Ramos (cell line): ENCODE measurements around the gene EXOC6B.
"Not testable (repeated sequence)": the region's sequence is repeated elsewhere in the genome, so short reads cannot be mapped to it uniquely, and the experiment has no call there.

Source experiments
- in situ Hi-C: fragments of 300-500 bp; cut with MboI; formaldehyde crosslinking; loops from one replicate; pipeline ENCODE4 v1.14.3; 2022; ENCODE audit warnings: low sequenced_read_pairs; ENCODE audit not compliant: unreplicated experiment

EXOC6B gene

DNA sequence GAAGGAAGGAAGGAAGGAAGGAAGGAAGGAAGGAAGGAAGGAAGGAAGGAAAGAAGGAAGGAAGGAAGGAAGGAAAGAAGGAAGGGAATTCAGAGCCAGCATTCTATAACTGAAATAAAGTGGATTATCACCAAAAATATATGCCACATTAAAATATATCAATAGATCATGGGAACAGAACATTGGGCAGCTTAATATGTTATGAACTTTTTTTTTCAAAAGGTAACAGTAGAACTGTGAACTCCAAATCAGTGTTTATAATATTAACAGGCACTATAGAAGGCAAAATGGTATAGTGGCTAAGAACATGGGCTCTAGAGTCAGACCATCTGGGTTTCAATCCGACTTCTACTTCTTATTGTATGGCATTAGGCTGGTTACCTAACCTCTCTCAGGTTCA, 313.5 kb downstream of the EXOC6B start:
- in situ Hi-C loops: no loop called here

GRCh38 chr2:72511906-72512305, 313.9 kb downstream of the EXOC6B start:
- in situ Hi-C loops: no loop called here

- in situ Hi-C loops: no loop called here
Measured at GRCh38 chr2:72497763-72498162, 328.1 kb downstream of the EXOC6B start.

- in situ Hi-C loops: no loop called here
Measured at GRCh38 chr2:72496479-72496878, 329.4 kb downstream of the EXOC6B start.

DNA sequence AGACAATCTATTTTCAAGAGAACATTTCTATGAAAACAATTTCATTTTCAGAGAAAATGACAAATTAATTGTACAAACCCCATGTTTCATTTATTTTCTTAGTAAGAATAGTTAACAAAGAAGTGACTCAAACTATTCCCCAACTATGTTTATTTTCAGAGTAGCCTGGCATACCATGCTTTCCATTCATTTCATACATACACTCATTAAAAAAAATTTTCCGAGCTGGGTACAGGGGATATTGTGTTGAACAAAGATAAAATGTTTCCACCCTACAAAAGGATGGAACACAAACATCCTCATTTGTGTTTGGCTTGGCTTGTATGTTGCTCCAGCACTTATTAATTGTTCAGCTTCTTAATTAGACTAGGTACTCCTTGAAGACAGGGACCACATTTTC, 331.4 kb downstream of the EXOC6B start:
- in situ Hi-C loops: no loop called here

GRCh38 chr2:72484622-72485021, 341.2 kb downstream of the EXOC6B start:
- in situ Hi-C loops: not testable (repeated sequence)

- in situ Hi-C loops: no loop called here
Measured at GRCh38 chr2:72483346-72483745, 342.5 kb downstream of the EXOC6B start.

- in situ Hi-C loops: no loop called here
Measured at GRCh38 chr2:72475246-72475645, 350.6 kb downstream of the EXOC6B start.

DNA sequence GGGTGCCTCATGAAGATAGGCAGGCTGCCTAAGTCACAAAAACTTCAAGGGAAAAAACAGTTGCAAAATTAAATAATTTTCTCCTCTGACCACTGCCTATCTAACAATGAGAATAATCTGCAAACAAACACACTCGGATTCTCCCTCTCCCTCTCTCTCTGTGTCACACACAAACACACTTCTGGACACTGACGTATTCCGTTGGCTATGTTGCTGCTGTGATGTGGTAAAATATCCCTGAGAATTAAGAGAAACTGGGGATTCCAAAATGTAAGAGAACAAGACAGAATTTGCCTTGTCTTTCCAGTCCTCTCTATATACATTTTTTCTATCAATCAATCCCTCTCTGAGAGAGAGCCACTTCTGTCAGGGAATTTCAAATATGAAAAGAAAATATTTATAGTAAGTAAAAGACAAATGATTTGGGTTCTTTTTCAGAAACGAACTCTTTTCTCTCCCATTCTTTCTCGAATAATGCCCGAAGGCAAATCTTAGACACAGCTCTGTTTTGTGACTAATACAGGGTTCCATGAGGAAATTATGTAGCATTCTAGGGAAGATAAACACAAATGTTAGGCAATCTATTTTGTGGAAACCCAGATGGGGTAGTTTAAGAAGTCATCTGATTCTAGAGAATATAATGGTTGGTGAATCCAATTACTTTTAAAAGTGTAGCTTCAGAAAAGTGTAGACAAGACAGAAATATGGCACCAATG, 367.9 kb downstream of the EXOC6B start:
- in situ Hi-C loops: no loop called here

GRCh38 chr2:72454189-72454588, 371.6 kb downstream of the EXOC6B start:
- in situ Hi-C loops: no loop called here

DNA sequence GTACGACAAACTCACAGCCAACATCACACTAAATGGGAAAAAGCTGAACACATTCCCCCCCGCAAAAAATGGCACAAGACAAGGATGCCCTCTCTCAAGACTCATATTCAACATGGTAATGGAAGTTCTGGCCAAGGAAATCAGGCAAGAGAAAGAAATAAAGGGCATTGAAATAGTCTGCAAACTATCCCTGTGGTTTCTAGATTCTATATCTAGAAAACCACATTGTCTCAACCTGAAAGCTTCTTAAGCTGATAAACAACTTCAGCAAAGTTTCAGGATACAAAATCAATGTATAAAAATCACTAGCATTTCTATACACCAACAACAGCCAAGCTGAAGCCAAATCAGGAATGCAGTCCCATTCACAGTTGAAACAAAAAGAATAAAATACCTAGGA, 383.6 kb downstream of the EXOC6B start:
- in situ Hi-C loops: no loop called here

DNA sequence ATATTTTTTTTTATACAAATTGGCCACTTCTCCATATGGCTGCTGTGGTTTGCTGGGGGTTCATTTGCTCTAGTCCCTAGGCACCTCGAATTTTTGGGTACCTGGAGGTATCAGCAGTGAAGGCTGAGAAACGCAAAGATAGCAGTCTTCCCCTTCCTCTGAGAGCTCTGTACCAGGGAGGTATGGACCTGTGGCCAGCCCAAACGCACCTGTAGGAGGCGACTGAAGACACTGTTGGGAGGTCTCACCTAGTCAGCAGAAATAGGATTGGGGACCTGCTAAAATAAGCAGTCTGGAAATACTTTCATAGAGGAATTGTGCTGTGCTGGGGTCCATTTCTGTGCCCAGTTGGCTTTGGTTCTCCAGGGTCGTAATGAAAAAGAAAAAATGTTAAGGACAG, 385.9 kb downstream of the EXOC6B start:
- in situ Hi-C loops: no loop called here

GRCh38 chr2:72438364-72438763, 387.5 kb downstream of the EXOC6B start:
- in situ Hi-C loops: no loop called here

GRCh38 chr2:72431737-72432136, 394.1 kb downstream of the EXOC6B start:
- in situ Hi-C loops: no loop called here

GRCh38 chr2:72427022-72427861, 398.6 kb downstream of the EXOC6B start:
- in situ Hi-C loops: no loop called here

DNA sequence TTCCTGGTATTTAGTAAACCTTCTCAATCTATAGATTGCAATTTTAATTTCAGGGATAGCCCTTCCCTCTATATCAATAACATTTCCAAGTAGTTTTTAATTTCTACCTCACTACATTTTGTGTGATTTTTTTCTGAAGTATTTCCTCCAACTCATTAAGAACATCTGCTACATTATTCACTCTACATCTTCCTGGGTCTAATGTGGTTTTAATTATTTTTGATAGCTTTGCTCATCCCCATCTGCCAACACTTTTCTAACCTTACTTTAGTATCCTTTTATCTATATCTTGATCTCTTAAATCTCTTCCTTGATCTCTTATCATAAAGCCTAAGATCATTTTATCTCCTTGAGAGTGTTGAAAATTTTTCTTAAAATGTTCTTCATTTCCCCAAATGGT, 399.8 kb downstream of the EXOC6B start:
- in situ Hi-C loops: no loop called here

DNA sequence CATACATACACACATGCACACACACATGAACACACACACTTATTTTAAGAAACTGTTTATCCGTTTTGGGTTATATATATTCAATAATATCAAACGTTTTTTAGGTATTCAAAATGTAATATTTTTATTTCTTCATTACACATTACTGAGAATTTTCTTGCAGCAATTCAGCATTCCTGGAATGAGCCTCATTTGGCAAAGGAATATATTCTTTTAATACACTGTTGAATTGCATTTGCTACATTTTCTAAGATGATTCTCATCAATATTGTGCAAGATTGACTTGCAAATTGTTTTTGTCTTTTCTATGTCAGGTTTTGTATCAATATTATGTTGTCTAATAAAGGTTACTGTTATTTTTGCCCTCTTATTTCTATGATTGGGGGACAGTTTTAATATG, 402.1 kb downstream of the EXOC6B start:
- in situ Hi-C loops: no loop called here

DNA sequence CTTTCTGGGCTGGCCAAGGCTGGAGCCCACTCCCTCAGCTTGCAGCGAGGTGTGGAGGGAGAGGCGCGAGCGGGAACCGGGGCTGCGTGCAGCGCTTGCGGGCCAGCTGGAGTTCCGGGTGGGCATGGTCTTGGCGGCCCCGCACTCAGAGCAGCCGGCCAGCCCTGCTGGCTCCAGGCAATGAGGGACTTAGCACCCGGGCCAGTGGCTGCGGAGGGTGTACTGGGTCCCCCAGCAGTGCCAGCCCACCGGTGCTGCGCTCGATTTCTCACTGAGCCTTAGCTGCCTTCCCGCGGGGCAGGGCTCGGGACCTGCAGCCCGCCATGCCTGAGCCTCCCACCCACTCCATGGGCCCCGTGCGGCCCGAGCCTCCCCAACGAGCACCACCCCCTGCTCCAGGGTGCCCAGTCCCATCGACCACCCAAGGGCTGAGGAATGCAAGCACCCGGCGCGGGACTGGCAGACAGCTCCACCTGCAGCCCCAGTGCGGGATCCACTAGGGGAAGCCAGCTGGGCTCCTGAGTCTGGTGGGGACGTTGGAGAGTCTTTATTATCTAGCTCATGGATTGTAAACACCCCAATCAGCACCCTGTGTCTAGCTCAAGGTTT, 404.0 kb downstream of the EXOC6B start:
- in situ Hi-C loops: not testable (repeated sequence)

GRCh38 chr2:72415781-72416475, 409.9 kb downstream of the EXOC6B start:
- in situ Hi-C loops: no loop called here

DNA sequence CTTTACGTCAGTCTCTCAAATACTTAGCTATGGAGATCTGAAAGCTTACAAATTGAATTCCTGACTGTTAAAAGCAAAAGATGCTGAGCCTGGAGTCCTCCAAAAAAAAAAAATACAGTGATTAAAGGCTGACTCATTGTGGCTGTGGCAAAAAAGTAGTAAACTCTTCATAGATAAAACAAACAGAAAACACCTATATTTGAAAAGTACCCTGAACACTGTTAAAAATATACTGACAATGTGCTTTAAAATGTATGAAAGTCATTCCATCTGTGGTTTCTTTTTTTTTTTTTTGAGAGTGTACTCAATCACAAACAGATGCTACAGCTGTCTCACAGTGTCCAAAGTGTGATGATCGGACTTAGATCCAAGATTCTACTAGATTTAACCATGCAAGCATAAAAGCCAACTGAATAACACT, 410.6 kb downstream of the EXOC6B start:
- in situ Hi-C loops: no loop called here
